Body of pancreas (tissue), 4 donors: ENCODE data around the gene ZNF408.

Experiments used
- POLR2A ChIP-seq, 3 donors: fragments of 450-650 bp; IDR thresholded peaks; one replicate each; pipeline ENCODE4 v1.6.1; 2016; ENCODE audit warnings: antibody characterized with exemption in 3 of 3, mild to moderate bottlenecking in 2 of 3
- TF ChIP-seq, protein P1 (sequence below), 7 experiments: fragments of 450-650 bp in 4 of 7; fragments of 200-600 bp in 3 of 7; sonication (generic) in 3 of 7; IDR thresholded peaks; one replicate each; pipeline ENCODE4 v1.5.1; 2016 to 2019; ENCODE audit warnings: antibody characterized with exemption in 7 of 7

DNA sequence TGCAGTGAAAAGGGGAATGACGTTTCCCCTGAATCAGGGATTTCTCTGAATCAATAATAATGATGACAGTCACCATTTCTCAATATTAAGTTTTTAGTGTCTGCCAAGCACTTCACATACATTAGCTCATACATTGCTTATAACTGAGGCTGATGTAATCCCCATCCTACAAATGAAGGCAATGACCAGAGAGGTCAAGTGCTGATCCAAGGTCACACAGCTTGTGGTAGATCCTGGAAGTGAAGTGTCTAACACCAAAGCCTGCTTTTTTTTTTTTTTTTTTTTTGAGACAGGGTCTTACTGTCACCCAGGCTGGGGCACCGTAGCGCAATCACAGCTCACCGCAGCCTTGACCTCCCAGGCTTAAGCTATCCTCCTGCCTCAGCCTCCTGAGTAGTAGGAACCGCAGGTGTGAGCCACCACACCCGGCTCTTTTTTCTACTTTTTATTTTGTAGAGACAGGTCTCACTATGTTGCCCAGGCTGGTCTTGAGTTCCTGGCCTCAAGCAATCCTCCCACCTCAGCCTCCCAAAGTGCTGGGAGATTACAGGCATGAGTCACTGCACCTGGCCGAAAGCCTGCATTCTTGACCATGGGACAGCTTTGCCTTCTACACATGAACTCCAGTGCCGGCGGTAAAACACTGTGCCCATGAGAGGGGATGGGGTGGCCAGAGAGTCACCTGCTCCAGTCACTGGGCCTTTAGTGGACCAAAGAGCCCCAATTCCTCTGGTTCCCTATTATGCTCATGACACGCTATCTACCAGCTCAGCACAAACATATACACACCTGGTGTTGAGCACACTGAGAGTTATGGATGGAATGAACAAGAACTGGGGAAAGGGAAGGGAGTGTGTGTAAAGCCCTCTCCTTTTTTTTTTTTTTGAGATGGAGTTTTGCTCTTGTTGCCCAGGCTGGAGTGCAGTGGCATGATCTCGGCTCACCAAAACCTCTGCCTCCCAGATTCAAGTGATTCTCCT lies 17.8 kb upstream of the ZNF408 start:
- TF ChIP-seq, protein P1, sequence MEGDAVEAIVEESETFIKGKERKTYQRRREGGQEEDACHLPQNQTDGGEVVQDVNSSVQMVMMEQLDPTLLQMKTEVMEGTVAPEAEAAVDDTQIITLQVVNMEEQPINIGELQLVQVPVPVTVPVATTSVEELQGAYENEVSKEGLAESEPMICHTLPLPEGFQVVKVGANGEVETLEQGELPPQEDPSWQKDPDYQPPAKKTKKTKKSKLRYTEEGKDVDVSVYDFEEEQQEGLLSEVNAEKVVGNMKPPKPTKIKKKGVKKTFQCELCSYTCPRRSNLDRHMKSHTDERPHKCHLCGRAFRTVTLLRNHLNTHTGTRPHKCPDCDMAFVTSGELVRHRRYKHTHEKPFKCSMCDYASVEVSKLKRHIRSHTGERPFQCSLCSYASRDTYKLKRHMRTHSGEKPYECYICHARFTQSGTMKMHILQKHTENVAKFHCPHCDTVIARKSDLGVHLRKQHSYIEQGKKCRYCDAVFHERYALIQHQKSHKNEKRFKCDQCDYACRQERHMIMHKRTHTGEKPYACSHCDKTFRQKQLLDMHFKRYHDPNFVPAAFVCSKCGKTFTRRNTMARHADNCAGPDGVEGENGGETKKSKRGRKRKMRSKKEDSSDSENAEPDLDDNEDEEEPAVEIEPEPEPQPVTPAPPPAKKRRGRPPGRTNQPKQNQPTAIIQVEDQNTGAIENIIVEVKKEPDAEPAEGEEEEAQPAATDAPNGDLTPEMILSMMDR (IDR thresholded peaks at IDR 0.05), result no peak
- TF ChIP-seq POLR2A (IDR thresholded peaks at IDR 0.05), result no peak
